GM23338 (cell line): Measurements from ENCODE around the gene SIPA1. TPM values are rescaled to one million over a fixed set of nuclear protein-coding genes. Genes with fewer than 3 reads are reported as not detected.

ENCODE experiments used
- ATAC-seq: fragments of 200-7000 bp; cut with Tn5 transposase; 3 replicates; pipeline ENCODE4 v1.9.1; 2020
- DNase-seq: peaks from one replicate; pipeline ENCODE4 v3.0.0-alpha.2; 2015; ENCODE audit warnings: low spot score
- H2AFZ ChIP-seq: fragments of 200-600 bp; sonication (generic); 2 replicates; pipeline ENCODE4 v1.8.0; 2016; ENCODE audit warnings: antibody characterized with exemption, mild to moderate bottlenecking, moderate library complexity
- H3F3A ChIP-seq: fragments of 200-600 bp; sonication (generic); replicated peaks from 2 replicates; pipeline ENCODE4 v1.8.0; 2017; ENCODE audit warnings: antibody characterized with exemption, mixed run types, low read depth
- H3K27ac ChIP-seq: fragments of 200-600 bp; sonication (generic); 2 replicates; pipeline ENCODE4 v1.6.1; 2016; ENCODE audit warnings: low read depth
- H3K27me3 ChIP-seq: fragments of 200-600 bp; sonication (generic); 2 replicates; pipeline ENCODE4 v1.8.0; 2016; ENCODE audit warnings: mild to moderate bottlenecking, mixed run types, moderate library complexity; ENCODE audit not compliant: insufficient read depth
- H3K36me3 ChIP-seq: fragments of 200-600 bp; sonication (generic); 2 replicates; pipeline ENCODE4 v1.8.0; 2016; ENCODE audit warnings: mild to moderate bottlenecking; ENCODE audit not compliant: insufficient read depth
- H3K4me1 ChIP-seq: fragments of 200-600 bp; sonication (generic); 2 replicates; pipeline ENCODE4 v1.8.0; 2016; ENCODE audit warnings: mild to moderate bottlenecking, moderate library complexity; ENCODE audit not compliant: insufficient read depth
- H3K4me2 ChIP-seq: fragments of 200-600 bp; sonication (generic); 2 replicates; pipeline ENCODE4 v1.7.1; 2017; ENCODE audit warnings: mixed run types
- H3K4me3 ChIP-seq: fragments of 200-600 bp; sonication (generic); 2 replicates; pipeline ENCODE4 v1.6.1; 2016; ENCODE audit warnings: mixed run types
- H3K79me2 ChIP-seq: fragments of 200-600 bp; sonication (generic); replicated peaks from 2 replicates; pipeline ENCODE4 v1.8.0; 2017; ENCODE audit warnings: mild to moderate bottlenecking; ENCODE audit not compliant: insufficient read depth
- H3K9me2 ChIP-seq: fragments of 200-600 bp; sonication (generic); 2 replicates; pipeline ENCODE4 v1.8.0; 2017; ENCODE audit not compliant: insufficient read depth
- H4K20me1 ChIP-seq: fragments of 200-600 bp; sonication (generic); replicated peaks from 2 replicates; pipeline ENCODE4 v1.8.0; 2017; ENCODE audit warnings: mild to moderate bottlenecking; ENCODE audit not compliant: insufficient read depth
- H3K27ac Mint-ChIP-seq: 2 replicates; pipeline ENCODE4 v1.8.0; 2020; ENCODE audit warnings: inconsistent platforms, mild to moderate bottlenecking, moderate library complexity, mixed read lengths
- H3K27me3 Mint-ChIP-seq: 3 replicates; pipeline ENCODE4 v1.8.0; 2022; ENCODE audit warnings: low read depth, mild to moderate bottlenecking, moderate library complexity, mixed read lengths, inconsistent platforms; ENCODE audit not compliant: insufficient read depth, poor library complexity
- H3K36me3 Mint-ChIP-seq: 3 replicates; pipeline ENCODE4 v1.8.0; 2021; ENCODE audit warnings: low read depth, mild to moderate bottlenecking, inconsistent platforms, moderate library complexity, mixed read lengths
- H3K4me1 Mint-ChIP-seq: 3 replicates; pipeline ENCODE4 v1.8.0; 2020; ENCODE audit warnings: mild to moderate bottlenecking, inconsistent platforms, mixed read lengths
- H3K4me3 Mint-ChIP-seq: 3 replicates; pipeline ENCODE4 v1.8.0; 2021; ENCODE audit warnings: moderate library complexity, mild to moderate bottlenecking, inconsistent platforms, mixed read lengths
- H3K9me3 Mint-ChIP-seq: 3 replicates; pipeline ENCODE4 v1.8.0; 2020; ENCODE audit warnings: moderate library complexity, mild to moderate bottlenecking, inconsistent platforms, mixed read lengths
- EZH2phosphoT487 ChIP-seq: fragments of 200-600 bp; sonication (generic); IDR thresholded peaks from one replicate; pipeline ENCODE4 v1.8.1; 2018; ENCODE audit warnings: antibody characterized with exemption; ENCODE audit not compliant: unreplicated experiment
- NANOG ChIP-seq: IDR thresholded peaks from 2 replicates; pipeline ENCODE4 v1.6.1; 2016; ENCODE audit warnings: antibody characterized with exemption, borderline replicate concordance
- POLR2AphosphoS5 ChIP-seq: IDR thresholded peaks from 2 replicates; pipeline ENCODE4 v1.6.1; 2016; ENCODE audit warnings: antibody characterized with exemption, low read depth
- STAT1 ChIP-seq: IDR thresholded peaks from one replicate; pipeline ENCODE4 v1.6.1; 2016; ENCODE audit warnings: antibody characterized with exemption; ENCODE audit not compliant: unreplicated experiment
- ZNF114 ChIP-seq: fragments of 250-450 bp; sonication (Bioruptor Pico); IDR thresholded peaks from 2 replicates; pipeline ENCODE4 v1.5.0; 2020; ENCODE audit warnings: mild to moderate bottlenecking, moderate library complexity
- ZNF331 ChIP-seq: fragments of 250-450 bp; sonication (Bioruptor Pico); IDR thresholded peaks from 2 replicates; pipeline ENCODE4 v1.5.0; 2020; ENCODE audit warnings: low read depth, mild to moderate bottlenecking, moderate library complexity
- polyA plus RNA-seq: library from polyadenylated mRNA; unstranded; fragments of >200 nt; fragmentation: Nextera tagmentation; extraction: Ambion mirVana; gene quantifications from 2 replicates; pipeline ENCODE4 v1.2.1, GENCODE V29; 2016
- total RNA-seq: library from RNA; depleted of rRNA; stranded (reverse); fragments of >200 nt; shearing (Covaris generic); gene quantifications from 2 replicates; pipeline ENCODE4 v1.2.3, GENCODE V29; 2014
- TF ChIP-seq, protein P1 (sequence below): IDR thresholded peaks from 2 replicates; pipeline ENCODE4 v1.6.1; 2016; ENCODE audit warnings: antibody characterized with exemption
- TF ChIP-seq, protein P2 (sequence below): IDR thresholded peaks from one replicate; pipeline ENCODE4 v1.6.1; 2018; ENCODE audit warnings: antibody characterized with exemption; ENCODE audit not compliant: unreplicated experiment

The SIPA1 gene
- total and polyA plus RNA-seq, 2 experiments from 2014 or later: 50.1 to 54.6 TPM

DNA sequence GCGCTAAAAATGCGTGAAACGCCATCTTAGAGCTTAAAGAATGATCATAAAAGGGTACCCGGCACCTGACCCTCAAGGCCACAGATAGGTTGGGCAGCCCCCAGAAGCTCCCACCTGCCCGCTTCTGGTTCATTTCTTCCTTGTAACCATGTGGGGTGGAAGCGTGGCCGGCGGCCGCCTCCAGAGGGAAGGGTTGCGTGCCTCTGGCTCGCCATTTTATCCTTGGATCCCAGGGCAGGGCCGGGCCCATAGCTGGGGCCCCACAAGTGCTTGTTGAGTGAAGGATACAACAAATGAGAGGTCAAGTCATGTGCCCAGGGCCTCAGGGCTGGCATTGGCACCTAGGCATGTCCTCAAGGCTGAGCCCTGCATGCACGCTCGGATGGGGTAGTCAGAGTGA is 16.4 kb upstream of the SIPA1 start:
- Histone ChIP-seq H4K20me1 (peaks cover 11% of the 10 kb centered on the region), H3K9me2 (no peaks in the 10 kb centered on the region), H3K4me3 (no peak overlapping the region), H3K79me2 (peaks cover 14% of the 10 kb centered on the region), H3K27ac (no peak overlapping the region), H3F3A (peaks cover under 1% of the 10 kb centered on the region; the same call in 1 of the 2 replicates), H3K36me3 (peaks cover 4% of the 10 kb centered on the region), H3K27me3 (no peaks in the 10 kb centered on the region), H2AFZ (no peak overlapping the region), H3K4me1 (peaks cover 4% of the 10 kb centered on the region; the same call in 1 of the 2 replicates), H3K4me2 (no peak overlapping the region)
- TF ChIP-seq STAT1: no peak
- TF ChIP-seq, protein P1, sequence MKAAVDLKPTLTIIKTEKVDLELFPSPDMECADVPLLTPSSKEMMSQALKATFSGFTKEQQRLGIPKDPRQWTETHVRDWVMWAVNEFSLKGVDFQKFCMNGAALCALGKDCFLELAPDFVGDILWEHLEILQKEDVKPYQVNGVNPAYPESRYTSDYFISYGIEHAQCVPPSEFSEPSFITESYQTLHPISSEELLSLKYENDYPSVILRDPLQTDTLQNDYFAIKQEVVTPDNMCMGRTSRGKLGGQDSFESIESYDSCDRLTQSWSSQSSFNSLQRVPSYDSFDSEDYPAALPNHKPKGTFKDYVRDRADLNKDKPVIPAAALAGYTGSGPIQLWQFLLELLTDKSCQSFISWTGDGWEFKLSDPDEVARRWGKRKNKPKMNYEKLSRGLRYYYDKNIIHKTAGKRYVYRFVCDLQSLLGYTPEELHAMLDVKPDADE: no peak
- no peak for TF ChIP-seq EZH2phosphoT487
- TF ChIP-seq POLR2AphosphoS5: no peak
- TF ChIP-seq, protein P2, sequence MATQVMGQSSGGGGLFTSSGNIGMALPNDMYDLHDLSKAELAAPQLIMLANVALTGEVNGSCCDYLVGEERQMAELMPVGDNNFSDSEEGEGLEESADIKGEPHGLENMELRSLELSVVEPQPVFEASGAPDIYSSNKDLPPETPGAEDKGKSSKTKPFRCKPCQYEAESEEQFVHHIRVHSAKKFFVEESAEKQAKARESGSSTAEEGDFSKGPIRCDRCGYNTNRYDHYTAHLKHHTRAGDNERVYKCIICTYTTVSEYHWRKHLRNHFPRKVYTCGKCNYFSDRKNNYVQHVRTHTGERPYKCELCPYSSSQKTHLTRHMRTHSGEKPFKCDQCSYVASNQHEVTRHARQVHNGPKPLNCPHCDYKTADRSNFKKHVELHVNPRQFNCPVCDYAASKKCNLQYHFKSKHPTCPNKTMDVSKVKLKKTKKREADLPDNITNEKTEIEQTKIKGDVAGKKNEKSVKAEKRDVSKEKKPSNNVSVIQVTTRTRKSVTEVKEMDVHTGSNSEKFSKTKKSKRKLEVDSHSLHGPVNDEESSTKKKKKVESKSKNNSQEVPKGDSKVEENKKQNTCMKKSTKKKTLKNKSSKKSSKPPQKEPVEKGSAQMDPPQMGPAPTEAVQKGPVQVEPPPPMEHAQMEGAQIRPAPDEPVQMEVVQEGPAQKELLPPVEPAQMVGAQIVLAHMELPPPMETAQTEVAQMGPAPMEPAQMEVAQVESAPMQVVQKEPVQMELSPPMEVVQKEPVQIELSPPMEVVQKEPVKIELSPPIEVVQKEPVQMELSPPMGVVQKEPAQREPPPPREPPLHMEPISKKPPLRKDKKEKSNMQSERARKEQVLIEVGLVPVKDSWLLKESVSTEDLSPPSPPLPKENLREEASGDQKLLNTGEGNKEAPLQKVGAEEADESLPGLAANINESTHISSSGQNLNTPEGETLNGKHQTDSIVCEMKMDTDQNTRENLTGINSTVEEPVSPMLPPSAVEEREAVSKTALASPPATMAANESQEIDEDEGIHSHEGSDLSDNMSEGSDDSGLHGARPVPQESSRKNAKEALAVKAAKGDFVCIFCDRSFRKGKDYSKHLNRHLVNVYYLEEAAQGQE: no peak
- no peak for ATAC-seq
- H3K4me3 Mint-ChIP-seq: no peak overlapping the region
- peaks cover 6% of the 10 kb centered on the region for H3K4me1 Mint-ChIP-seq
- H3K27me3 Mint-ChIP-seq: peaks cover 15% of the 10 kb centered on the region
- DNase-seq: no peak
- no peaks in the 10 kb centered on the region; the same call in 2 of the 3 replicates for H3K9me3 Mint-ChIP-seq
- peaks cover 40% of the 10 kb centered on the region for H3K36me3 Mint-ChIP-seq
- H3K27ac Mint-ChIP-seq: no peak overlapping the region

DNA sequence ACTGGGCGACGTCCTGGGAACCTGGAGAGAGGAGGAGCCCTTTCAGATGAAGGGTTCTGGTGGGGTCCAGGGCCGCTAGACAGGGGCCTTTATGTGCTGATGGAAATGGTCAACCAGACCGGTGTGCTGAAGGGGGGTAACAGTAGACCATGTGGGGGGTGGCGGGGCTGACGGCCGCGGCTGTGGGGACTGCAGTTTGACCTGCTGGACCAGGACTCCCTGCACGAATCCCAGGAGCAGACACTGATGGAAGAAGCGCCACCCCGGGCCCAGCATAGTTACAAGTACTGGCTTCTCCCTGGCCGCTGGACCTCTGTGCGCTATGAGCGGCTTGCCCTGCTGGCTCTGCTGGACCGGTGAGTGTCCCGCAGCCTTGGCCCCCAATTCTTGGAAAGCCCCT is 15.9 kb upstream of the SIPA1 start:
- no peak overlapping the region for H3K4me3 Mint-ChIP-seq
- TF ChIP-seq ZNF114 (CRISPR knock-in tag): no peak
- TF ChIP-seq, protein P2: no peak
- no peak for TF ChIP-seq ZNF331 (CRISPR knock-in tag)
- TF ChIP-seq NANOG: no peak
- no peak for TF ChIP-seq POLR2AphosphoS5

More for the DNA sequence above, 15.9 kb upstream of the SIPA1 start:
- Histone ChIP-seq H3K4me1 (no peaks in the 10 kb centered on the region), H2AFZ (no peak overlapping the region), H4K20me1 (peaks cover 6% of the 10 kb centered on the region; the same call in 1 of the 2 replicates), H3K27me3 (no peaks in the 10 kb centered on the region), H3K4me3 (no peak overlapping the region), H3K4me2 (no peak overlapping the region), H3F3A (no peaks in the 10 kb centered on the region; the same call in 1 of the 2 replicates), H3K9me2 (no peaks in the 10 kb centered on the region), H3K27ac (no peak overlapping the region), H3K36me3 (peaks cover 7% of the 10 kb centered on the region), H3K79me2 (peaks cover 9% of the 10 kb centered on the region)
- ATAC-seq (no peak), DNase-seq (no peak)
- Mint-ChIP-seq H3K4me1 (peaks cover under 1% of the 10 kb centered on the region; the same call in 1 of the 3 replicates), H3K9me3 (no peaks in the 10 kb centered on the region), H3K27ac (no peak overlapping the region), H3K36me3 (peaks cover 40% of the 10 kb centered on the region), H3K27me3 (peaks cover 12% of the 10 kb centered on the region)
